Cardiac septum (tissue), 1 donor: ENCODE results near the gene IGFLR1. TPM values are rescaled to one million over a fixed set of nuclear protein-coding genes. Genes with fewer than 3 reads are reported as not detected.

ENCODE experiments used
- DNase-seq: peaks from one replicate; pipeline ENCODE4 v3.0.0-alpha.2; 2020; ENCODE audit warnings: low spot score
- intact Hi-C: fragments of 100-400 bp; cut with DNase I; formaldehyde crosslinking; loops from one replicate; pipeline ENCODE4 v1.14.0; 2022
- total RNA-seq: library from RNA; stranded (reverse); fragmentation: NEBNext Ultra II Directional; extraction: Animal tissue kit (Norgen Biotek cat#: 25700); gene quantifications from one replicate; pipeline ENCODE4 v1.2.1, GENCODE V29; 2021
- donor health status: DM: no; HTN: no; CAD: no.

The IGFLR1 gene
- total RNA-seq, 1 donor from 2014 or later = 4.2 TPM

GRCh38 chr19:35744430-35745327, 2.4 kb upstream of the IGFLR1 start:
- DNase-seq = peak; percentile 98
- intact Hi-C loops = loop anchor here (2.0 kb wide), 1 partner anchor 186 kb away; no protein-coding TSS in a partner anchor

- intact Hi-C loops = loop anchor here (2.0 kb wide), 1 partner anchor 187 kb away; no protein-coding TSS in a partner anchor
- DNase-seq = no peak
Measured at GRCh38 chr19:35743640-35744429, 1.6 kb upstream of the IGFLR1 start.

- DNase-seq = no peak
- intact Hi-C loops = loop anchor here (2.0 kb wide), 1 partner anchor 24 kb away; no protein-coding TSS in a partner anchor
Measured at GRCh38 chr19:35741203-35741515, 1.1 kb downstream of the IGFLR1 start.

- intact Hi-C loops = loop anchor here (2.0 kb wide), 1 partner anchor 24 kb away; no protein-coding TSS in a partner anchor
- peak; percentile 99 for DNase-seq
Measured at GRCh38 chr19:35740423-35741202, 1.6 kb downstream of the IGFLR1 start.

- intact Hi-C loops = loop anchor here (2.0 kb wide), 1 partner anchor 23 kb away; no protein-coding TSS in a partner anchor
- no peak for DNase-seq
Measured at GRCh38 chr19:35740108-35740422, 2.2 kb downstream of the IGFLR1 start.

GRCh38 chr19:35739275-35740107, 2.8 kb downstream of the IGFLR1 start:
- DNase-seq = no peak
- intact Hi-C loops = loop anchor here (2.0 kb wide), 1 partner anchor 23 kb away; no protein-coding TSS in a partner anchor

- intact Hi-C loops = no loop called here
- no peak for DNase-seq
Measured at GRCh38 chr19:35738887-35739229, 3.4 kb downstream of the IGFLR1 start.

GRCh38 chr19:35738021-35738886, 4.0 kb downstream of the IGFLR1 start:
- DNase-seq = no peak
- intact Hi-C loops = no loop called here

- intact Hi-C loops = no loop called here
- no peak for DNase-seq
Measured at GRCh38 chr19:35736913-35737886, 5.1 kb downstream of the IGFLR1 start.

- DNase-seq = no peak
- intact Hi-C loops = no loop called here
Measured at GRCh38 chr19:35734889-35735288, 7.4 kb downstream of the IGFLR1 start.

- intact Hi-C loops = no loop called here
- no peak for DNase-seq
Measured at GRCh38 chr19:35734273-35734672, 8.0 kb downstream of the IGFLR1 start.

GRCh38 chr19:35733180-35734125, 8.8 kb downstream of the IGFLR1 start:
- intact Hi-C loops = no loop called here

GRCh38 chr19:35732540-35733179, 9.6 kb downstream of the IGFLR1 start:
- intact Hi-C loops = no loop called here
- no peak for DNase-seq

More at GRCh38 chr19:35733180-35734125, 8.8 kb downstream of the IGFLR1 start:
- no peak for DNase-seq

- no peak for DNase-seq
- intact Hi-C loops = no loop called here
Measured at GRCh38 chr19:35731779-35732405, 10.4 kb downstream of the IGFLR1 start.

GRCh38 chr19:35731353-35731752, 10.9 kb downstream of the IGFLR1 start:
- intact Hi-C loops = no loop called here
- DNase-seq = no peak
